HG03520 (cell line): Measurements from ENCODE around the gene RILPL1.
"Not testable (repeated sequence)": the region's sequence is repeated elsewhere in the genome, so short reads cannot be mapped to it uniquely, and the experiment has no call there.

Experiments
- ATAC-seq: cut with Tn5 transposase; IDR thresholded peaks from one replicate; pipeline ENCODE4 v1.9.1; 2021; ENCODE audit warnings: mild to moderate bottlenecking, moderate library complexity; ENCODE audit not compliant: unreplicated experiment

RILPL1 gene

DNA sequence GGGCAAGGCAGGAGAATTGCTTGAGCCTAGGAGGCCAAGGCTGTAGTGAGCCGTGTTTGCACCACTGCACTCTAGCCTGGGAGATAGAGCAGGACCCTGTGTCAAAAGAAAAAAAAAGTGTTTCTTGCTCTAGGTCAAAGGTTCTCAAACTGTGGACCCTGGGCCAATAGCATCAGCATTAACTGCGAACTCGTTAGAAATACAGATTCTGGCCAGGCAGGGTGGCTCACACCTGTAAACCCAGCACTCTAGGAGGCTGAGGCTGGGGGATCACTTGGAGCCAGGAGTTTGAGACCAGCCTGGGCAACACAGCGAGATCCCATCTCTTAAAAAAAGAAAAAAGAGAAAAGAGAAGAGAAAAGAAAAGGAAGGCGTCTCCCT is 97.9 kb downstream of the RILPL1 start:
- ATAC-seq, result no peak

DNA sequence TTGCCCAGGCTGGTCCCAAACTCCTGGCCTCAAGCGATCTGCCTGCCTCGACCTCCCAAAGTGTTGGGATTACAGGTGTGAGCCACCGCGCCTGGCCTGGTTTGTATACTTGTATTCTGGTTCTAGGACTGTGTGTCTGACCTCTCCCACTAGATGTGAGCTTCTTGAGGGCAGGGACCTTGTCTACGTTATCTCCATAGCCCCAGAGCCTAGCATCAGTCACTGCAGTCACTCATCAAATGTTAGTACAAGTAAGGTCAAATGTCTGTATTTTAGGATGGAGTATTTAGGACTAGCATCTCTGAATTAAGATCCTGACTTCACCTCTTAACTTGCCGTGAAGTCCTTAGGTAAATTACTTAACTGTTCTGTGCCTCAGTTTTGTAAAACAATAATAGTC is 99.9 kb downstream of the RILPL1 start:
- no peak for ATAC-seq

DNA sequence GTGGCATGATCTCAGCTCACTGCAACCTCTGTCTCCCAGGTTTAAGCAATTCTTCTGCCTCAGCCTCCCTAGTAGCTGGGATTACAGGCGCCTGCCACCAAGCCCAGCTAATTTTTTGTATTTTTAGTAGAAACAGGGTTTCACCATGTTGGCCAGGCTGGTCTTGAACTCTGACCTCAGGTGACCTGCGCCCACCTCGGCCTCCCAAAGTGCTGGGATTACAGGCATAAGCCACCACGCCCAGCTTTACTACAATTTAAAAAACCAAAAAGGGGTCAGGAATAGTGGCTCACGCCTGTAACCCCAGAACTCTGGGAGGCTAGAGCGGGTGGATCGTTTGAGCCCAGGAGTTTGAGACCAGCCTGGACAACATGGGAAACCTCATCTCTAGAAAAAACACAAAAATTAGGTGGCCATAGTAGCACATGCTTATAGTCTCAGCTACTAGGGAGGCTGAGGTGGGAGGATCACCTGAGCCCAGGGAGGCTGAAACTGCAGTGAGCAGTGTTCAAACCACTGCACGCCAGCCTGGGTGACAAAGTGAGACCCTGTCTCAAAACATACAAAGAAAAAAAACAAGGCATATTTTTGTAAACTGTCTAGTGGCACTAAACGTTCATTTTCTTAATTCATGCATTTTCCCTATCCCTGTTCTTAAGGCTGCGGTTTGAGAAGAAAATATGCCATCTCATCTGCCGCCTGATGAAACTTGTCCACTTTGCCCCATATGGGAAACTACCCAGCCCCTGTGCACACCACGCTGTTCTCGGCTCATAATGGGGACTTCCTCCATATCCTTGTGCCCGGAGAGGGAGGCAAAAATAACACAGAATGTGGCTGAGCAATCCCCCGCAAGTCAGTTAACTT is 101.3 kb downstream of the RILPL1 start:
- not testable (repeated sequence) for ATAC-seq

DNA sequence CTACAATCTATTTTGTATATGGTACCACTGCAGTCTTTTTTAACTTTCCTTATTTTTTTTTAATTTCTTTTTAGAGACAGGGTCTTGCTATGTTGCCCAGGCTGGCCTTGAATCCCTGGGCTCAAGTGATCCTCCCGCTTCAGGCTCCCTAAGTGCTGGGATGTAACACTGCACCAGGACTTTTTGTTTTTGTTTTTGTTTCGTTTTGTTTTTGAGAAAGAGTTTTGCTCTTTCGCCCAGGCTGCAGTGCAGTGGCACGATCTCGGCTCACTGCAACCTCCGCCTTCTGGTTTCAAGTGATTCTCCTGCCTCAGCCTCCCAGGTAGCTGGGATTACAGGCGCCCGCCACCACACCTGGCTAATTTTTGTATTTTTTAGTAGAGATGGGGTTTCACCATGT is 104.4 kb downstream of the RILPL1 start:
- ATAC-seq, result not testable (repeated sequence)

DNA sequence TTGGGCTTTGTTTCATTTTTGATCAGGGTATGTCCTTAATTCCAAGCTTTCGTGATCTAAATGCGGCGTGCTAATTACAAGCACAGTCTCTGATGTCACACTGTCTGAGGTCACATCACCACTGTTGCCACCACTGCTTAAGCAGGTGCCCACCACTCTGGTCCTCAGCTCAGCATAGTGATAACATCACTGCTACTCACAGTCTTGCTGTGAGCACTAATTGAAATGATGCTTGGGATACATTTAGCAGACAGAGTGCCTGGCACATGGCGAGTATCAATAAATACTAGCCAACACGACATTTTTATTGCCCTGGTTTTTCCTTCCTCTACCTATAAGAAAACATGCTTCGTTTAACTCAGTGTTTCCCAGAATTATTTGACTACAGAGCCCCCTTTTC is 104.9 kb downstream of the RILPL1 start:
- ATAC-seq, result no peak

DNA sequence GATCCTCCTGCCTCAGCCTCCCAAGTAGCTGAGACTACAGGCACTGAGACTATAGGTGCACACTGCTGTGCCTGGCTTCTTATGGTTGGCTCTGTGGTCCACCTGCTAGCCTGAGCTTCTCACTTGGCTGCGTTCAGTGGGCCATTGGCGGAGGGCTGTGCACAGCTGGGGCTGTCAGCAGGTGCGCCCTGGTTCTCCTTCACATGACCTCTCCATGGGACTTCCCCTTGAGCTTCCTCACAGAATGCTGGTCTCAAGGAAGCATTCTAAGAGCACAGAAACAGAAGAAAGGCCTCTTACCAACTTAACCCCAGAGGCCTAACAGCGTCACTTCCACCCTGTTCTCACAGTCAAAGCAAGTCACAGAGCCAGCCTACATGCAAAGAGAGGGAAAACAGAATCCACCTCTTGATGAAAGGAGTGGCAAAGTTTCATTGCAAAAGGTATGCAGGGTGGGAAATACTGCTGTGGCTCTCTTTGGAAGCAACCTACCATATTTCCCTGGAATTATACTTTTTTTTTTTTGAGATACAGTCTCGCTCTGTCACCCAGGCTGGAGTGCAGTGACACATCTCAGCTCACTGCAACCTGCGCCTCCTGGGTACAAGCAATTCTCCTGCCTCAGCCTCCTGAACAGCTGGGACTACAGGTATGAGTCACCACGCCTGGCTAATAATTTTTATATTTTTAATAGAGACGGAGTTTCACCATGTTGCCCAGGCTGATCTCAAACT is 106.3 kb downstream of the RILPL1 start:
- peak; percentile 94 for ATAC-seq

DNA sequence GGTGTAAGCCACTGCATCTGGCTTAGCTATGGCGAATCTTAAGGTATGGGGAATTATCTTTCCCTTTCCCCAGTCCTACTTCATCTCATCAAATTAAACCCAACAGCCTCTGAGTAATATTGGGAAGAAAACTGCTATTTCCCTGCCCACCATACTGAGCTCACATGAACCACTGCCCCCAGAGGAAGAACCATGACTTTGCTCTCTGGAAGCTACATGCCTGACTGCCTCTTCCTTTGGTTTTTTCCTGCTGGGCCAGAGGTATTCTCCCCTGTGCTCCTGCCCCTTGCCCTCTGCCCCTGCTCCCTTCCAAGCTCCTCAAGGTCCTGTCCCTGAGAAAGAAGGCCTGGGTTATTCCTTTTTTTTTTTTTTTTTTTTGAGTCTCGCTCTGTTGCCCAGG is 112.2 kb downstream of the RILPL1 start:
- ATAC-seq, result no peak
